GM12874 (cell line): Measurements from ENCODE around the gene PPOX.

ENCODE experiments used
- CTCF ChIP-seq: IDR thresholded peaks from 2 replicates; pipeline ENCODE4 v1.5.1; 2011; ENCODE audit warnings: low read depth, mild to moderate bottlenecking, control low read depth, low read length, moderate library complexity; ENCODE audit not compliant: insufficient read depth

The PPOX gene

GRCh38 chr1:161137881-161138280, 28.3 kb upstream of the PPOX start:
- no peak for TF ChIP-seq CTCF

GRCh38 chr1:161138431-161138830, 27.8 kb upstream of the PPOX start:
- no peak for TF ChIP-seq CTCF

- TF ChIP-seq CTCF, result peak; percentile 23; the same call in 1 of the 2 replicates
These were observed 26.5 kb upstream of the PPOX start for GRCh38 chr1:161139766-161140165.

GRCh38 chr1:161140755-161141400, 25.3 kb upstream of the PPOX start:
- TF ChIP-seq CTCF, result no peak

DNA sequence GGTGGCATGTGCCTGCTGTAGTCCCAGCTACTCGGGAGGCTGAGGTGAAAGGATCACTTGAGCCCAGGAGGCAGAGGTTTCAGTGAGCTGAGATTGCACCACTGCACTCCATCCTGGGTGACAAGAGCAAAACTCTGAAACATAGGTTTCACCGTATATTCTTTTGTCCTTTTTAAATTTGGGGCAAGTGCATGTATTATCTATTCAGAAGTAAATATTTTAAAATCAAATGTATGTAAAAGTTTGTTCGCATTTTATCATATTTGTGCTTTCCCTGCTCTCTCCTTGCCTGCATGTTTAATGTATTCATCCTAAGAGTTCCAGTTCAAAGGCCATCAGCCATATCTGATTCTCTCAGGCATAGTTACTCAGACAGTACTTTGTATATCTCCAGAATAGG, 20.4 kb upstream of the PPOX start:
- TF ChIP-seq CTCF, result no peak

- TF ChIP-seq CTCF, result no peak
These were observed 13.1 kb upstream of the PPOX start for GRCh38 chr1:161153176-161153575.

- no peak for TF ChIP-seq CTCF
These were observed 12.4 kb upstream of the PPOX start, which contains the start of gene UFC1 for GRCh38 chr1:161153682-161154337. UFC1 (plus strand) TSS chr1:161153978; CDS start chr1:161153998, 20 bp downstream.
